Left lung (tissue), 10 donors: ENCODE data around the gene IGFBP5. TPM values are rescaled to one million over a fixed set of nuclear protein-coding genes. Genes with fewer than 3 reads are reported as not detected.

Experiments
- ATAC-seq: fragments of 200-7000 bp; cut with Tn5 transposase; one replicate; pipeline ENCODE4 v1.9.1; 2020; ENCODE audit warnings: moderate library complexity
- DNase-seq, 4 donors: peaks; one replicate each; pipeline ENCODE4 v3.0.0-alpha.2; 2013 to 2020
- H3K27ac ChIP-seq, 2 donors: fragments of 200-600 bp; sonication (generic) in 1 of 2; one replicate each; pipeline versions ENCODE4 v1.5.0 to v1.8.0; 2020 to 2021
- H3K27me3 ChIP-seq, 2 donors: fragments of 200-600 bp; sonication (generic) in 1 of 2; one replicate each; pipeline versions ENCODE4 v1.5.0 to v1.8.0; 2020 to 2021
- H3K36me3 ChIP-seq, 2 donors: fragments of 200-600 bp; sonication (generic) in 1 of 2; one replicate each; pipeline versions ENCODE4 v1.5.0 to v1.8.0; 2020 to 2021
- H3K4me1 ChIP-seq, 2 donors: fragments of 200-600 bp; one replicate each; pipeline ENCODE4 v1.8.0; 2021
- H3K4me3 ChIP-seq, 2 donors: fragments of 200-600 bp; sonication (generic) in 1 of 2; one replicate each; pipeline versions ENCODE4 v1.5.0 to v1.8.0; 2020 to 2021; ENCODE audit warnings: mild to moderate bottlenecking in 1 of 2
- H3K9me3 ChIP-seq, 2 donors: fragments of 200-600 bp; sonication (generic) in 1 of 2; one replicate each; pipeline versions ENCODE4 v1.5.0 to v1.8.0; 2020 to 2021
- intact Hi-C, 2 donors: fragments of 100-400 bp; cut with DNase I; formaldehyde crosslinking; loops; one replicate each; pipeline versions ENCODE4 v1.11.2 to v1.14.2; 2022
- polyA plus RNA-seq, 6 donors: library from polyadenylated mRNA; unstranded; fragments of 120-200 nt; gene quantifications; one replicate each; pipeline ENCODE4 v1.2.1, GENCODE V29; 2013; ENCODE audit not compliant: insufficient read length in 6 of 6
- total RNA-seq, 2 donors: library from RNA; stranded (reverse); fragmentation: NEBNext Ultra II Directional; extraction: Animal tissue kit (Norgen Biotek cat#: 25700); gene quantifications; one replicate each; pipeline ENCODE4 v1.2.1, GENCODE V29; 2021
- TF ChIP-seq, protein P1 (sequence below), 2 donors: fragments of 200-600 bp; sonication (generic) in 1 of 2; IDR thresholded peaks; one replicate each; pipeline versions ENCODE4 v1.5.0 to v1.8.0; 2021; ENCODE audit warnings: antibody characterized with exemption in 2 of 2
- donor health status: DM: no; HTN: yes; CAD: no.
- donor health status: DM: no; HTN: no; CAD: no.

The IGFBP5 gene
- total and polyA plus RNA-seq, 8 donors = 89.4 to 149 (median 121) TPM

DNA sequence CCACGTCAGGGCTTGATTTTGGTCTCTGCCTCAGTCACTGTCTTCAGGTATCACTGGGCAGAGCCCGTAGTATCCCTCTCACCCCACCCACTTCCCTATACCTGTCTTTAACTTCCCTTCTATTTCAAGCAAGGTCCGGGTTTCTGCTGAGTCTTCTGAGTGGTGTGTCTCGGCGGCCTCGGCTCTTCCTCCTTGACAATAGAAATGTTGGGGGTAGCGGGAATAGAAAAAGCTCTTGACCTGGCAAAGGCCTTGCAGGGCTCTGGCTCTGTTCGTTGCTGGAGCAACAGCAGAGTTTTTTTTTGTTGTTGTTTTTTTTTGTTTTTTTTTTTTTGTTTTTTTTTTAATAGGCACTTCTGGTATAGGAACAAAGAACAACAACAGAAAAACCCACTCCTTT is 16.0 kb upstream of the IGFBP5 start:
- TF ChIP-seq, protein P1, sequence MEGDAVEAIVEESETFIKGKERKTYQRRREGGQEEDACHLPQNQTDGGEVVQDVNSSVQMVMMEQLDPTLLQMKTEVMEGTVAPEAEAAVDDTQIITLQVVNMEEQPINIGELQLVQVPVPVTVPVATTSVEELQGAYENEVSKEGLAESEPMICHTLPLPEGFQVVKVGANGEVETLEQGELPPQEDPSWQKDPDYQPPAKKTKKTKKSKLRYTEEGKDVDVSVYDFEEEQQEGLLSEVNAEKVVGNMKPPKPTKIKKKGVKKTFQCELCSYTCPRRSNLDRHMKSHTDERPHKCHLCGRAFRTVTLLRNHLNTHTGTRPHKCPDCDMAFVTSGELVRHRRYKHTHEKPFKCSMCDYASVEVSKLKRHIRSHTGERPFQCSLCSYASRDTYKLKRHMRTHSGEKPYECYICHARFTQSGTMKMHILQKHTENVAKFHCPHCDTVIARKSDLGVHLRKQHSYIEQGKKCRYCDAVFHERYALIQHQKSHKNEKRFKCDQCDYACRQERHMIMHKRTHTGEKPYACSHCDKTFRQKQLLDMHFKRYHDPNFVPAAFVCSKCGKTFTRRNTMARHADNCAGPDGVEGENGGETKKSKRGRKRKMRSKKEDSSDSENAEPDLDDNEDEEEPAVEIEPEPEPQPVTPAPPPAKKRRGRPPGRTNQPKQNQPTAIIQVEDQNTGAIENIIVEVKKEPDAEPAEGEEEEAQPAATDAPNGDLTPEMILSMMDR (IDR thresholded peaks at IDR 0.05) = no peak
- Histone ChIP-seq H3K27ac (peak overlapping the region in 1 of 2 donors; percentile 20), H3K27me3 (no peaks in the 10 kb centered on the region), H3K36me3 (no peaks in the 10 kb centered on the region), H3K9me3 (peaks cover 0 to 5% of the 10 kb centered on the region in 2 donors), H3K4me3 (no peak overlapping the region), H3K4me1 (no peaks in the 10 kb centered on the region)
- ATAC-seq (no peak), DNase-seq (no peak)
- intact Hi-C loops = no loop called here

DNA sequence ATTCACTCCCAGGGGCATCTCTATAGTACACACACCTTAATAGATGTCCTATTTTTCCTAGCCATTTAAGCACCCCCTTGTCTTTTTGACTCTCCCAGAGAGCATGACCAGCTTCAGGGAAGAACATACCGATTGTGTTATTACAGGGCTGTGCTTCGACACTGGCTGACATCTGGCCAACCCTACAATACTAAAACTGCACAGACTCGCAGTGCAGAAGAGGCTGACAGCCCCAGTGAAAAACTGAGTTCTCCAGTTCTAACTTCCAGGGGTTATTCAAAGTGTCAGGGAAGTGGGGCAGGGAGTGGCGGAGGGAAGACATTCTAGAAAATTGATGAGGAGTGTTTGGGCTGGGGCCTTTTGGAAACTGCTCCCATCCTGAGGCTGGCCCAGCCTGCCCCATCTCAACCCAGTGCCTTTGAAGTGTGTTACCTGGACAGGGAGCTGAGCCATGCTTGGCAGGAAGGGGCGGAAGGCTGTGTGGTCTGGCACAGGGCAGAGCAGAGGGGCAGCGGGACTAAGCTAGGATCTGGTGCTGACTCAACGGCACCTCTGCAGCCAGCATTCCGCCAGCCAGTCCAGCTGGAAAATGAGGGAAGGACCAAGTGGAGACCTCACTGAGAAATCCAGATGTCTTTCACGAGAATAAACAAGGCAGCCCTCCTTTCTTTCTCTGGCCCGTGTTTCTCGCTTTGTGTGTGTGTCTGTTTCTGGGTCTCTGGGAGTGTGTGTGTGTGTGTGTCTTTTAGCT is 15.4 kb upstream of the IGFBP5 start:
- DNase-seq (peak in 2 of 4 donors; percentile 40 to 47), ATAC-seq (peak; percentile 69)
- Histone ChIP-seq H3K27ac (peak overlapping the region in 1 of 2 donors; percentile 20), H3K4me1 (no peaks in the 10 kb centered on the region), H3K36me3 (no peaks in the 10 kb centered on the region), H3K27me3 (no peaks in the 10 kb centered on the region), H3K9me3 (peaks cover 0 to 5% of the 10 kb centered on the region in 2 donors), H3K4me3 (no peak overlapping the region)
- TF ChIP-seq, protein P1 (IDR thresholded peaks at IDR 0.05) = no peak
- intact Hi-C loops = no loop called here

DNA sequence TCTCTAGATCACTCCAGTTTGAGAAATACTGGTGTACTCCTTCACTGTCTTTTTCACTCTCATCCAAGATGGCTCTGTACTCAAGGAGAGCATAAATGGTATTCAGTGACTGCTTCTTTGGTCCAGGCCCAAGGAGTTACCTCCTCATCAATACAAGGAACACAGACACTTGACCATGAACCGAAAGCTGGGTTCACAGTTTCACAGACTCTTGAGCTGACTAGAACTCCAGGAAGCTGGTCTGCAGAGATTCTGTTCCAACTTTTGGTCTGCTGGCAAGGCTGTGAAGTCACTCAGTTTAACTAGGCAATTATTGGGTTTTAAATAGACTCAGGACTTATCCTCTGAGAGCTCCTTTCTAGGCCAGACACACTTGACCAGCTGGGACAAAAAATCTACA is 7.4 kb upstream of the IGFBP5 start:
- DNase-seq (no peak), ATAC-seq (no peak)
- peaks cover 0 to 18% of the 10 kb centered on the region in 2 donors for H3K27me3 ChIP-seq
- H3K4me1 ChIP-seq = no peaks in the 10 kb centered on the region
- TF ChIP-seq, protein P1 (IDR thresholded peaks at IDR 0.05) = no peak
- no peaks in the 10 kb centered on the region for H3K36me3 ChIP-seq
- intact Hi-C loops = no loop called here
- H3K9me3 ChIP-seq = no peaks in the 10 kb centered on the region
- H3K4me3 ChIP-seq = no peak overlapping the region
- no peak overlapping the region for H3K27ac ChIP-seq

DNA sequence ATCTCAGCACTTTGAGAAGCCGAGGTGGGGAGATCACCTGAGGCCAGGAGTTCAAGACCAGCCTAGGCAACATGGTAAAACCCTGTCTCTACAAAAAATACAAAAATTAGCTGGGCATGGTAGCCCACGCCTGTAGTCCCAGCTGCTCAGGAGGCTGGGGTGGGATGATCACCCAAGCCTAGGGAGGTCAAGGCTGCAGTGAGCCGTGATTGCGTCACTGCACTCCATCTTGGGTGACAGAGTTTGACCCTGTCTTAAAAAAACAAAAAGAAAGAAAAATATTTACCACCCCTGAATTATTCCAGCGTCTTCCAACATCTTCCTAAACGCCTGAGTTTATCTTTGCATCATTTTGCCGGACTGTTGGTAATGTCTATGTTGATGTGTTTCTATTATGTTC is 6.2 kb upstream of the IGFBP5 start:
- Histone ChIP-seq H3K27me3 (peaks cover 0 to 30% of the 10 kb centered on the region in 2 donors), H3K4me1 (no peaks in the 10 kb centered on the region)
- intact Hi-C loops = no loop called here

DNA sequence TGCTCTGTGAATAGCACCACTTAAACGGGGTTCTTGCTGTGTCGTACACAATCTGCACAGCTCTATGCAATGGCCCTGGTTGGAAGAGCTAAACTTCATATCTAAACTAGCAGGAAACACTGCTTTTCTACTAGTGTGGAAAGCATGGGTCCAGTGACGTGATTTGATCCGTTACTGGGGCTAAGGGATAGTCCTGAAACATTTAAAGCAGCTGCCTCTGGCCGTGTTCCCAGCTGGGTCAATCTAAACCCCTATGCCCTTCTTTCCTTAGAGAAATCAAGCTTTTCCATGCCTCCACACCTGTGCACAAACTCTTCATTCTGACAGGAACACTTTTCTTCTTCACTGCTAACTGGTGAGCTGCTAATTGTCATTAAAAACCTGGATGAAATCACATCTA is 5.4 kb upstream of the IGFBP5 start:
- ATAC-seq = no peak
- H3K4me3 ChIP-seq = no peak overlapping the region
- H3K36me3 ChIP-seq = no peaks in the 10 kb centered on the region
- no peak overlapping the region for H3K27ac ChIP-seq
- no peak for DNase-seq
- H3K27me3 ChIP-seq = peaks cover 0 to 37% of the 10 kb centered on the region in 2 donors
- H3K9me3 ChIP-seq = no peaks in the 10 kb centered on the region
- intact Hi-C loops = no loop called here
- TF ChIP-seq, protein P1 (IDR thresholded peaks at IDR 0.05) = no peak
- no peaks in the 10 kb centered on the region for H3K4me1 ChIP-seq

More for the DNA sequence above, 6.2 kb upstream of the IGFBP5 start:
- ATAC-seq (no peak), DNase-seq (no peak)
- TF ChIP-seq, protein P1 (IDR thresholded peaks at IDR 0.05) = no peak
- Histone ChIP-seq H3K9me3 (no peaks in the 10 kb centered on the region), H3K4me3 (no peak overlapping the region), H3K27ac (no peak overlapping the region), H3K36me3 (no peaks in the 10 kb centered on the region)
